OCI-LY1 (cell line): Measurements from ENCODE around the gene PRSS23.
"Not testable (repeated sequence)": the region's sequence is repeated elsewhere in the genome, so short reads cannot be mapped to it uniquely, and the experiment has no call there.

ENCODE experiments used
- CTCF ChIP-seq: fragments of 200-600 bp; sonication (generic), shearing (Covaris generic); IDR thresholded peaks from 2 replicates; pipeline ENCODE4 v1.5.1; 2017; ENCODE audit warnings: mild to moderate bottlenecking, antibody characterized with exemption, low read length, moderate library complexity, mixed read lengths
- EZH2 ChIP-seq: fragments of 200-600 bp; sonication (generic), shearing (Covaris generic); IDR thresholded peaks from 2 replicates; pipeline ENCODE4 v1.8.0; 2017; ENCODE audit warnings: borderline replicate concordance, mixed run types, mild to moderate bottlenecking, antibody characterized with exemption, low read length, moderate library complexity, mixed read lengths

GRCh38 chr11:86824139-86824538 lies 23.8 kb downstream of the PRSS23 start:
- not testable (repeated sequence) for TF ChIP-seq CTCF, EZH2
